A549 (cell line): ENCODE measurements around the gene SPG11.

Experiments used
- CBX8 ChIP-seq: fragments of 200-600 bp; sonication (generic); IDR thresholded peaks from 2 replicates; pipeline ENCODE4 v1.6.1; 2016
- EP300 ChIP-seq, 2 experiments: fragments of >200 bp; sonication (Bioruptor Twin); formaldehyde crosslinking; IDR thresholded peaks; 2 replicates in 1 of 2; 3 replicates in 1 of 2; pipeline ENCODE4 v1.6.1; 2016 to 2017
- FOSB ChIP-seq: fragments of 250-450 bp; sonication (Bioruptor Pico); IDR thresholded peaks from 2 replicates; pipeline ENCODE4 v1.5.0; 2020; ENCODE audit warnings: mild to moderate bottlenecking, moderate library complexity
- TF ChIP-seq, protein P1 (sequence below): fragments of >200 bp; sonication (Bioruptor Twin); formaldehyde crosslinking; IDR thresholded peaks from 3 replicates; pipeline ENCODE4 v1.5.1; 2016

- TF ChIP-seq, protein P1, sequence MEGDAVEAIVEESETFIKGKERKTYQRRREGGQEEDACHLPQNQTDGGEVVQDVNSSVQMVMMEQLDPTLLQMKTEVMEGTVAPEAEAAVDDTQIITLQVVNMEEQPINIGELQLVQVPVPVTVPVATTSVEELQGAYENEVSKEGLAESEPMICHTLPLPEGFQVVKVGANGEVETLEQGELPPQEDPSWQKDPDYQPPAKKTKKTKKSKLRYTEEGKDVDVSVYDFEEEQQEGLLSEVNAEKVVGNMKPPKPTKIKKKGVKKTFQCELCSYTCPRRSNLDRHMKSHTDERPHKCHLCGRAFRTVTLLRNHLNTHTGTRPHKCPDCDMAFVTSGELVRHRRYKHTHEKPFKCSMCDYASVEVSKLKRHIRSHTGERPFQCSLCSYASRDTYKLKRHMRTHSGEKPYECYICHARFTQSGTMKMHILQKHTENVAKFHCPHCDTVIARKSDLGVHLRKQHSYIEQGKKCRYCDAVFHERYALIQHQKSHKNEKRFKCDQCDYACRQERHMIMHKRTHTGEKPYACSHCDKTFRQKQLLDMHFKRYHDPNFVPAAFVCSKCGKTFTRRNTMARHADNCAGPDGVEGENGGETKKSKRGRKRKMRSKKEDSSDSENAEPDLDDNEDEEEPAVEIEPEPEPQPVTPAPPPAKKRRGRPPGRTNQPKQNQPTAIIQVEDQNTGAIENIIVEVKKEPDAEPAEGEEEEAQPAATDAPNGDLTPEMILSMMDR, result no peak
- TF ChIP-seq CBX8, result no peak
- no peak for TF ChIP-seq EP300 (IDR thresholded peaks at IDR 0.05)
- no peak for TF ChIP-seq FOSB (CRISPR knock-in tag)
These were observed 127.0 kb downstream of the SPG11 start for GRCh38 chr15:44536302-44536961.
